ENCODE results near the gene UBASH3B. TPM values are rescaled to one million over a fixed set of nuclear protein-coding genes. Genes with fewer than 3 reads are reported as not detected.
A peak's percentile ranks its signal among the peaks of the same experiment; 100 is the strongest.
"Not testable (repeated sequence)": the region's sequence is repeated elsewhere in the genome, so short reads cannot be mapped to it uniquely, and the experiment has no call there.

Gene UBASH3B
- total RNA-seq, 3 donors from 2014 or later, result 3.5 to 5.9 (median 3.9) TPM

GRCh38 chr11:122618927-122619326 lies 36.6 kb upstream of the UBASH3B start:
- TF ChIP-seq, protein P1, sequence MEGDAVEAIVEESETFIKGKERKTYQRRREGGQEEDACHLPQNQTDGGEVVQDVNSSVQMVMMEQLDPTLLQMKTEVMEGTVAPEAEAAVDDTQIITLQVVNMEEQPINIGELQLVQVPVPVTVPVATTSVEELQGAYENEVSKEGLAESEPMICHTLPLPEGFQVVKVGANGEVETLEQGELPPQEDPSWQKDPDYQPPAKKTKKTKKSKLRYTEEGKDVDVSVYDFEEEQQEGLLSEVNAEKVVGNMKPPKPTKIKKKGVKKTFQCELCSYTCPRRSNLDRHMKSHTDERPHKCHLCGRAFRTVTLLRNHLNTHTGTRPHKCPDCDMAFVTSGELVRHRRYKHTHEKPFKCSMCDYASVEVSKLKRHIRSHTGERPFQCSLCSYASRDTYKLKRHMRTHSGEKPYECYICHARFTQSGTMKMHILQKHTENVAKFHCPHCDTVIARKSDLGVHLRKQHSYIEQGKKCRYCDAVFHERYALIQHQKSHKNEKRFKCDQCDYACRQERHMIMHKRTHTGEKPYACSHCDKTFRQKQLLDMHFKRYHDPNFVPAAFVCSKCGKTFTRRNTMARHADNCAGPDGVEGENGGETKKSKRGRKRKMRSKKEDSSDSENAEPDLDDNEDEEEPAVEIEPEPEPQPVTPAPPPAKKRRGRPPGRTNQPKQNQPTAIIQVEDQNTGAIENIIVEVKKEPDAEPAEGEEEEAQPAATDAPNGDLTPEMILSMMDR (IDR thresholded peaks at IDR 0.05), result no peak
- H3K4me1 ChIP-seq (ENCODE audit: low read depth), result no peaks in the 10 kb centered on the region
- no peak for ATAC-seq
- H3K4me3 ChIP-seq, result no peak overlapping the region
- H3K9me3 ChIP-seq, result no peaks in the 10 kb centered on the region
- H3K36me3 ChIP-seq (ENCODE audit: low read depth), result no peaks in the 10 kb centered on the region
- DNase-seq, result no peak
- intact Hi-C loops (cut with DNase I, micrococcal nuclease), result no loop called here

- ATAC-seq, result no peak
- Histone ChIP-seq H3K9me3 (no peaks in the 10 kb centered on the region), H3K4me1 (ENCODE audit: low read depth) (no peaks in the 10 kb centered on the region), H3K36me3 (ENCODE audit: low read depth) (no peaks in the 10 kb centered on the region), H3K4me3 (no peak overlapping the region)
- no peak for DNase-seq
- TF ChIP-seq, protein P1 (IDR thresholded peaks at IDR 0.05), result no peak
- intact Hi-C loops (cut with DNase I, micrococcal nuclease), result loop anchor here (10.0 kb wide), 1 partner anchor 235 kb away; no protein-coding TSS in a partner anchor
Measured at GRCh38 chr11:122619757-122620156, 35.8 kb upstream of the UBASH3B start.

- not testable (repeated sequence) for H3K4me3 ChIP-seq; H3K36me3 ChIP-seq (ENCODE audit: low read depth); DNase-seq; H3K4me1 ChIP-seq (ENCODE audit: low read depth); ATAC-seq; H3K9me3 ChIP-seq
- intact Hi-C loops (cut with DNase I, micrococcal nuclease), result loop anchor here (5.0 to 10.0 kb wide), 2 partner anchors 157 to 229 kb away; no protein-coding TSS in a partner anchor
Measured at GRCh38 chr11:122625501-122625900, 30.0 kb upstream of the UBASH3B start.

DNA sequence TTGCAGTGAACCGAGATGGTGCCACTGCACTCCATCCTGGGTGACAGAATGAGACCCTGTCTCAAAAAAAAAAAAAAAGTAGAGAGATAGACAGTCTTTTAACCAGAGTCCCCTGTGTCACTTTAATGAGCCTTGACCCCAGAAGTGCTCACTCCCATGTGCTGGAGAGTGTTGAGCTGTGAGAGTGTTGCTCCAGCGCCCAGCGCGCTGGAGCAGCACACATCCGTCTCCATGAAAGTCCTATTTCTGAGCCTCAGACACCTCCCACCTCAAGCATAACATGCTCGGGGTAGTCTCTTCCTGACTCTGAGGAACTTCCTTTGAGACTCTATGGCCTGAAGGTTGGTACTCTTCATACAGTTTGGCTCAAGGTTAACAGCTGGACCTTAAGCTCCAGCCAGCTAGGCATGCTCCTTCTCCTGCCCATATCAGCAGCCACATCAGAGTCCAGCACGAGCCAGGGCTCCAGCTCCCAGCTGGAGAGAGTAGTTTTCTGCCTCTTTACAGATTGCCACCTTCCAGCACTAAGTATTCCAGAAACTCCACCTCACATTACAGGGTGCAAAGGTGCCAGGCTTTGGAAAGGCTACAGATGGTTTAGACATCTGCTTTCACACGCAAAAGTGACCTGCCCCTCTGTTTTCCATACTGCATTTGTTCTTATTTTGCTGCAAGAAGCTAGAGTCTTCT lies 29.4 kb upstream of the UBASH3B start:
- intact Hi-C loops (cut with DNase I, micrococcal nuclease), result loop anchor here (5.0 to 10.0 kb wide), 2 partner anchors 156 to 229 kb away; no protein-coding TSS in a partner anchor
- ATAC-seq (no peak), DNase-seq (no peak)
- Histone ChIP-seq H3K36me3 (ENCODE audit: low read depth) (no peaks in the 10 kb centered on the region), H3K9me3 (no peaks in the 10 kb centered on the region), H3K4me3 (no peak overlapping the region), H3K4me1 (ENCODE audit: low read depth) (no peaks in the 10 kb centered on the region)
- TF ChIP-seq, protein P1 (IDR thresholded peaks at IDR 0.05), result no peak

DNA sequence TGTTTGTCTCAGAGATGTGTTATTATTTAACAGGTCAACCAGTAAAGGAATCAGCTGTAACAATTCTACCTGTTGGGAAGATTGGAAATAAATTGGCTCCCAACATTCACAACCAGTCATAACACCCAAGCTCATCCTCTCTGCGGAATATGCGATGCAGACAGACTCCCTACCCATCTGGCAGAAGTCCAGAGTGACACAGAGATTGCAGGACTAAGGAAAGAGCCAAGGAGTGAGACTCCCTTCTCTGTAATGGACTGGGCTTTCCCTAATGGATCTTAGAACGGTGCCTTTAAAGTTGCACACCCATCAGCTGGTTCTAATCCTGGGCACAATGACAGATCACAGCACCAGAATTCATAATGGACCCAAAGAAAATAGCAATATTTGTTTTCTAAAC lies 27.8 kb upstream of the UBASH3B start:
- TF ChIP-seq, protein P1 (IDR thresholded peaks at IDR 0.05), result no peak
- DNase-seq, result no peak
- no peak overlapping the region for H3K4me3 ChIP-seq
- H3K36me3 ChIP-seq (ENCODE audit: low read depth), result no peaks in the 10 kb centered on the region
- intact Hi-C loops (cut with DNase I, micrococcal nuclease), result loop anchor here (2.0 to 10.0 kb wide), 3 partner anchors 153 to 227 kb away; no protein-coding TSS in a partner anchor
- H3K4me1 ChIP-seq (ENCODE audit: low read depth), result no peaks in the 10 kb centered on the region
- ATAC-seq, result no peak
- H3K9me3 ChIP-seq, result no peaks in the 10 kb centered on the region

DNA sequence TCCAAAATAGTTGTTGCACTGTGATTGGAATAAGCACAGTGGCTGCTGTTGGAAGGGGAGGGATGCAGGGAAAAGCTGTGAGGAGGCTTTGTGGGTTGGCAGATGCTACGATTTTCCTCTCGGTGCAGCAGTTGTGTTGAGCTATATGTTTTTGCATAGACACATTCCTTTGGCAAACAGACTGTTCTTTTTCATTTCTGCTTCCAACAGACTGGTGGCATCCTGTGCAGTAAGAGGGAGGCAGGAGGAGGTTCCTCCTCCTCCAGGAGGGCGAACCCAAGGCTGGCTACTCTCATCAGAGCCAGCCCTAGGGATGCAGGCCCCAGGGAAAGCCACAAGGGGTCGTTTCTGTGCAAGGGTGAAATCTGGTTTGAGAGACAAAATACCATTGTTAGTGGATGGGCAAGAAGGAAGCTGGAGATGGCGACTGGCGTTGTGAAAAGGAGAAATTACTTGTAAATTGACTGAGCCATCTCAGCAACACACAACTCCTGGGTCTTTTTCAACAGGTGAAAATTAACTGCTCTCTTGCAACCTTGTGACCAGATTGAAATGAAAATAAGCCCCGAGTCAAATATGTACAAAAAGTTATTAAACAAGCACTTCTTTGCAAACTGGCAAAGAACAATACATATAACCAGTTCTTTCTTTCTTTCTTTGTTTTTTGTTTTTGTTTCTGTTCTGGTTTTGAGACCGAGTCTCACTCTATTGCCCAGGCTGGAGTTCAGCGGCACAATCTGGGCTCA lies 26.5 kb upstream of the UBASH3B start:
- peak in 2 of 3 donors; percentile 73 to 74 for DNase-seq
- ATAC-seq, result peak; percentile 75
- no peak overlapping the region for H3K4me3 ChIP-seq
- H3K36me3 ChIP-seq (ENCODE audit: low read depth), result no peaks in the 10 kb centered on the region
- TF ChIP-seq, protein P1 (IDR thresholded peaks at IDR 0.05), result peak; percentile 71
- intact Hi-C loops (cut with DNase I, micrococcal nuclease), result loop anchor here (2.0 to 10.0 kb wide), 3 partner anchors 152 to 226 kb away; no protein-coding TSS in a partner anchor
- H3K9me3 ChIP-seq, result no peaks in the 10 kb centered on the region
- no peaks in the 10 kb centered on the region for H3K4me1 ChIP-seq (ENCODE audit: low read depth)
